NCI-H526 treated with DMSO at 0.1 percent for 48 hours (cell line): ENCODE results near the gene KIF17.
"Not testable (repeated sequence)": the region's sequence is repeated elsewhere in the genome, so short reads cannot be mapped to it uniquely, and the experiment has no call there.

Experiments used
- DNase-seq: peaks from one replicate; lab custom pipeline; 2025; lab: John Stamatoyannopoulos, UW

Gene KIF17

GRCh38 chr1:20727746-20728316, 10.0 kb upstream of the KIF17 start:
- no peak for DNase-seq

- DNase-seq = no peak
These were observed 9.3 kb upstream of the KIF17 start for GRCh38 chr1:20726932-20727745.

GRCh38 chr1:20726118-20726911, 8.5 kb upstream of the KIF17 start:
- DNase-seq = no peak

GRCh38 chr1:20725189-20726117, 7.6 kb upstream of the KIF17 start:
- no peak for DNase-seq

- no peak for DNase-seq
These were observed 6.8 kb upstream of the KIF17 start for GRCh38 chr1:20724364-20725188.

GRCh38 chr1:20723537-20724363, 5.9 kb upstream of the KIF17 start:
- DNase-seq = no peak

- DNase-seq = no peak
These were observed 5.3 kb upstream of the KIF17 start for GRCh38 chr1:20723159-20723536.

GRCh38 chr1:20721117-20722061, 3.6 kb upstream of the KIF17 start:
- no peak for DNase-seq

GRCh38 chr1:20720631-20721091, 2.9 kb upstream of the KIF17 start:
- no peak for DNase-seq

GRCh38 chr1:20719871-20720620, 2.2 kb upstream of the KIF17 start:
- no peak for DNase-seq

GRCh38 chr1:20719261-20719660, 1.5 kb upstream of the KIF17 start:
- no peak for DNase-seq

- DNase-seq = not testable (repeated sequence)
These were observed 606 bp upstream of the KIF17 start for GRCh38 chr1:20718343-20718882.

- DNase-seq = no peak
These were observed 1.6 kb downstream of the KIF17 start for GRCh38 chr1:20716232-20716631.

GRCh38 chr1:20715406-20715805, 2.4 kb downstream of the KIF17 start:
- no peak for DNase-seq

GRCh38 chr1:20713440-20713839, 4.4 kb downstream of the KIF17 start:
- DNase-seq = no peak

GRCh38 chr1:20712215-20712577, 5.6 kb downstream of the KIF17 start:
- no peak for DNase-seq

GRCh38 chr1:20711285-20712214, 6.3 kb downstream of the KIF17 start:
- no peak for DNase-seq
